DND-41 (cell line): ENCODE data around the gene DBNDD1.
A peak's percentile ranks its signal among the peaks of the same experiment; 100 is the strongest.

Source experiments
- ATAC-seq: fragments of 200-7000 bp; cut with Tn5 transposase; 3 replicates; pipeline ENCODE4 v1.9.1; 2021; ENCODE audit warnings: low read depth; ENCODE audit not compliant: insufficient read depth
- DNase-seq: peaks from one replicate; pipeline ENCODE4 v3.0.0-alpha.2; 2020
- H2AFZ ChIP-seq: 2 replicates; pipeline ENCODE4 v1.6.0; 2012; ENCODE audit warnings: low read depth, low read length
- H3K27ac ChIP-seq: 2 replicates; pipeline ENCODE4 v1.5.1; 2012; ENCODE audit warnings: low read length, inconsistent platforms
- H3K27me3 ChIP-seq: fragments of 200-600 bp; sonication (generic); 2 replicates; pipeline ENCODE4 v1.6.0; 2012; ENCODE audit warnings: low read length, mild to moderate bottlenecking, inconsistent platforms; ENCODE audit not compliant: insufficient read depth, poor library complexity
- H3K36me3 ChIP-seq: 2 replicates; pipeline ENCODE4 v1.5.1; 2012; ENCODE audit warnings: low read length, inconsistent platforms; ENCODE audit not compliant: insufficient read depth
- H3K4me1 ChIP-seq: 2 replicates; pipeline ENCODE4 v1.5.1; 2012; ENCODE audit warnings: mild to moderate bottlenecking, low read length; ENCODE audit not compliant: insufficient read depth
- H3K4me2 ChIP-seq: 2 replicates; pipeline ENCODE4 v1.6.0; 2012; ENCODE audit warnings: mild to moderate bottlenecking, moderate library complexity, low read length, inconsistent platforms; ENCODE audit not compliant: insufficient read depth
- H3K4me3 ChIP-seq, 2 experiments: fragments of 200-600 bp in 1 of 2; shearing (Covaris generic) in 1 of 2; 2 replicates each; pipeline ENCODE4 v1.5.1; 2012 to 2016; ENCODE audit warnings: inconsistent platforms in 2 of 2, low read length in 2 of 2, mild to moderate bottlenecking in 2 of 2, low read depth in 1 of 2, moderate library complexity in 1 of 2
- H3K79me2 ChIP-seq: 2 replicates; pipeline ENCODE4 v1.6.0; 2012; ENCODE audit warnings: low read length, inconsistent platforms; ENCODE audit not compliant: insufficient read depth
- H3K9ac ChIP-seq: 2 replicates; pipeline ENCODE4 v1.6.0; 2012; ENCODE audit warnings: low read depth, mild to moderate bottlenecking, inconsistent platforms, low read length, moderate library complexity
- H3K9me3 ChIP-seq: 2 replicates; pipeline ENCODE4 v1.5.1; 2012; ENCODE audit warnings: low read length, moderate library complexity, mild to moderate bottlenecking, inconsistent platforms; ENCODE audit not compliant: insufficient read depth, severe bottlenecking
- H4K20me1 ChIP-seq: 2 replicates; pipeline ENCODE4 v1.6.0; 2012; ENCODE audit warnings: low read length; ENCODE audit not compliant: insufficient read depth
- EZH2 ChIP-seq: IDR thresholded peaks from 3 replicates; pipeline ENCODE4 v1.6.1; 2012; ENCODE audit warnings: borderline replicate concordance, low read depth, mild to moderate bottlenecking, moderate library complexity, low read length, inconsistent platforms; ENCODE audit not compliant: severe bottlenecking
- TF ChIP-seq, protein P1 (sequence below): IDR thresholded peaks from 2 replicates; pipeline ENCODE4 v1.5.1; 2012; ENCODE audit warnings: borderline replicate concordance, low read length, moderate library complexity, mild to moderate bottlenecking; ENCODE audit not compliant: poor library complexity, severe bottlenecking; ENCODE audit errors: extremely low read depth

The DBNDD1 gene

DNA sequence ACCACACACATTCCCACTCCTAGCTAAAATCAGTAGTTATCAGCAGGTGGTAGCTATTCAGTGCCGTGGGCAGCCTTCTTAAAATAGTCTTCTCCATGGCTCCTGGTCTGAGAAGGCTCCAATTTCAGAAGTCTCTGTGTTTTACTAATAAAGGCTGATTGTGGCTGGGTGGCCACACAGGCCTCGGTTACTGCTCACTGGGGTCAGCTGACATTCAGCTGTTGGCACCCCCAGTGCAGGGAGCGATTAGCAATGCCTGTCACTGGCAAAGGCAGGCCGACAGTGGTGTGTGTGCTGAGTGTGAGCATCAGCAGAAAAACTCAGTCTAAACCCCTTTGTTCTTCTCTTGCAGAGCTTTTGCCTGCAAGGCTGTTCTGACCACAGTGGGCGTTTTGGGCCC is 16.6 kb upstream of the DBNDD1 start:
- no peaks in the 10 kb centered on the region for H3K4me1 ChIP-seq

DNA sequence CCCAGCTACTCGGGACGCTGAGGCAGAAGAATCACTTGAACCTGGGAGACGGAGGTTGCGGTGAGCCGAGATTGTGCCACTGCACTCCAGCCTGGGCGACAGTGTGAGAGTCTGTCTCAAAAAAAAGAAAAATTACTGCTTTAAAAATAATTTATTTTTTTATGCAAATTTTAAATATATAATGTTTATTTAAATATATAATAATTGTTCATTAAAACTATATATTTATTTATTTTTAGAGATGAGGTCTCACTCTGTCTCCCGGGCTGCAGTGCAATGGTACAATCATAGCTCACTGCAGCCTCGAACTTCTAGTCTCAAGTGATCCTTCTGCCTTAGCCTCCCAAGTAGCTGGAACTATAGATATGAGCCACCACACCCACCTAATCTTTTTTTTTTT is 15.2 kb upstream of the DBNDD1 start:
- no peak overlapping the region for H3K9ac ChIP-seq
- H2AFZ ChIP-seq: no peak overlapping the region
- H3K4me2 ChIP-seq: no peak overlapping the region
- no peaks in the 10 kb centered on the region for H3K9me3 ChIP-seq
- no peak for DNase-seq
- no peak for TF ChIP-seq EZH2
- TF ChIP-seq, protein P1, sequence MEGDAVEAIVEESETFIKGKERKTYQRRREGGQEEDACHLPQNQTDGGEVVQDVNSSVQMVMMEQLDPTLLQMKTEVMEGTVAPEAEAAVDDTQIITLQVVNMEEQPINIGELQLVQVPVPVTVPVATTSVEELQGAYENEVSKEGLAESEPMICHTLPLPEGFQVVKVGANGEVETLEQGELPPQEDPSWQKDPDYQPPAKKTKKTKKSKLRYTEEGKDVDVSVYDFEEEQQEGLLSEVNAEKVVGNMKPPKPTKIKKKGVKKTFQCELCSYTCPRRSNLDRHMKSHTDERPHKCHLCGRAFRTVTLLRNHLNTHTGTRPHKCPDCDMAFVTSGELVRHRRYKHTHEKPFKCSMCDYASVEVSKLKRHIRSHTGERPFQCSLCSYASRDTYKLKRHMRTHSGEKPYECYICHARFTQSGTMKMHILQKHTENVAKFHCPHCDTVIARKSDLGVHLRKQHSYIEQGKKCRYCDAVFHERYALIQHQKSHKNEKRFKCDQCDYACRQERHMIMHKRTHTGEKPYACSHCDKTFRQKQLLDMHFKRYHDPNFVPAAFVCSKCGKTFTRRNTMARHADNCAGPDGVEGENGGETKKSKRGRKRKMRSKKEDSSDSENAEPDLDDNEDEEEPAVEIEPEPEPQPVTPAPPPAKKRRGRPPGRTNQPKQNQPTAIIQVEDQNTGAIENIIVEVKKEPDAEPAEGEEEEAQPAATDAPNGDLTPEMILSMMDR: no peak
- H3K36me3 ChIP-seq: peaks cover 10% of the 10 kb centered on the region; the same call in 1 of the 2 replicates
- no peaks in the 10 kb centered on the region for H3K79me2 ChIP-seq
- H4K20me1 ChIP-seq: peaks cover 25% of the 10 kb centered on the region
- no peak overlapping the region for H3K27ac ChIP-seq
- H3K4me1 ChIP-seq: no peaks in the 10 kb centered on the region
- ATAC-seq: no peak
- no peak overlapping the region for H3K4me3 ChIP-seq
- H3K27me3 ChIP-seq: no peaks in the 10 kb centered on the region

More for the DNA sequence above, 16.6 kb upstream of the DBNDD1 start:
- no peak overlapping the region for H3K4me2 ChIP-seq
- TF ChIP-seq, protein P1: no peak
- TF ChIP-seq EZH2: no peak
- no peak overlapping the region for H3K9ac ChIP-seq
- no peaks in the 10 kb centered on the region for H3K9me3 ChIP-seq
- no peaks in the 10 kb centered on the region for H3K79me2 ChIP-seq
- no peak overlapping the region for H3K27ac ChIP-seq
- ATAC-seq (no peak), DNase-seq (no peak)
- peaks cover 29% of the 10 kb centered on the region for H4K20me1 ChIP-seq
- peaks cover 10% of the 10 kb centered on the region for H3K36me3 ChIP-seq
- no peaks in the 10 kb centered on the region for H3K27me3 ChIP-seq
- no peak overlapping the region for H2AFZ ChIP-seq
- H3K4me3 ChIP-seq: no peak overlapping the region

DNA sequence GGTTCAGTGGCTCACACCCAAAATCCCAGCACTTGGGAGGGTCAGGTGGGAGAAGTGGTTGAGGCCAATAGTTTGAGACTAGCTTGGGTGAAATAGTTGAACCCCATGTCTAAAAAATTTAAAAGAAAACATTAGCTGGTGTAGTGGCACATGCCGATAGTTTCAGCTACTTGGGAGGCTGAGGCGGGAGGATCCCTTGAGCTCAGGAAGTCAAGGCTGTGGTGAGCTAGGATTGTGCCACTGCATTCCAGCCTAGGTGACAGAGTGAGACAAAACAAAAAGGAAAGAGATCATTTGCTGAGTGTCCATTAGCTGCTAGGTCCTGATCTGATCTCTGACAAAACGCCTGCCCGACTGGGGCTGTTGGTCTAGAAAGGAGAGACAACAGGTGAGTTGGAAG is 14.1 kb upstream of the DBNDD1 start:
- Histone ChIP-seq H3K4me2 (no peak overlapping the region), H3K27ac (no peak overlapping the region), H3K79me2 (no peaks in the 10 kb centered on the region), H3K27me3 (no peaks in the 10 kb centered on the region), H3K9ac (no peak overlapping the region), H3K36me3 (peaks cover 9% of the 10 kb centered on the region; the same call in 1 of the 2 replicates), H4K20me1 (peaks cover 25% of the 10 kb centered on the region), H3K4me3 (no peak overlapping the region), H3K4me1 (no peaks in the 10 kb centered on the region), H3K9me3 (no peaks in the 10 kb centered on the region), H2AFZ (no peak overlapping the region)
- DNase-seq: no peak
- ATAC-seq: peak; percentile 31; the same call in 1 of the 3 replicates
- TF ChIP-seq, protein P1: no peak
- no peak for TF ChIP-seq EZH2
